ENCODE data around the gene ZNF345. TPM values are rescaled to one million over a fixed set of nuclear protein-coding genes. Genes with fewer than 3 reads are reported as not detected.

Gene ZNF345
- total and polyA plus RNA-seq, 2 of the 8 experiments (the other 6 are each of a cell fraction or from before 2014, with no cell fraction given), result 3.2 to 5.1 TPM

DNA sequence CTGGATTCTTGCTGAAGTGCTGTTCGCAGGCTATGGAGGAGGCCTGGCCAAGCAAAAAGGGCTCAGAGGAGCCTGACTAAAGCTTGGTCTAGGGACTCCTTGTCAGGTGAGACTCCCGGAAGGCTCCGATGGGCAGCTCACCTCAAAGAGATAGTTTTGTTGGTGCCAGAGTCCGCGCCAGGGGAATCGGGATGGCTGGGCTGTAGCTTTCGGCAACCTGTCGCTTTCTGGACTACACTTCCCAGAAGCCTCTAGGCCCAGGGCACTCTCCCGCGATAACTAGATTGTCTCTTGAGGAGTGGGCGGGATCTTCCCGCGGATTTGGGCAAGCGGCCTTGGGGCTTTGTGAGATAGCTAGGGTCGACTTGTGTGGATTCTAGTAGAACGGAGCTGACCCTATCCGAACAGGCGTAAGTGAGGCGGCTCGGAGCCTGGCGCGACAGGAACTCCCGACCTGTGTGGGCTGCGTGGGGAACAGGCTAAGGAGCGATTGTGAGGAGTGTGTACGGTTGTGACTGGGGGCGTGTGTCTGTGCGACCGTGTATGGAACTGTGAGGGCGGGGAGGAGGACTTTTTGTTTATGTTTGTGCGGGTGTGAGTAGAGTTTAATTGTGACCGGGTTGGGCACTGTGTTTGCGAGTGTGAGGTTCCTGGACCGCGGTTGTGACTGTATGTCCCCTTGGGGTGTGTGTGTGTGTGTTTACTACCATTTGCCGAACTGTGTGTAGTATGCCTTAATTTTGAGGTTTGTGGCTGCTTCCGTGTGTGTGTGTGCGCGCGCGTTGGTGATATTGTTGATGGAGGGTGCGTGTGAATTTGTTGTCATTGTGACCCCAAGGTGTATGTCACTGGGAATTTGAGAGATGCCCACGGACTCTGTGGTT, at the start of gene ZNF345 (continued):
- TF ChIP-seq ZNF274 (IDR thresholded peaks at IDR 0.05; ENCODE audit: borderline replicate concordance, extremely low read depth, low read length) (no peak), RFX5 (IDR thresholded peaks at IDR 0.05; ENCODE audit: borderline replicate concordance, low read depth, low read length) (no peak), JUND (IDR thresholded peaks at IDR 0.05; ENCODE audit: low read length) (no peak), TCF12 (IDR thresholded peaks at IDR 0.05; ENCODE audit: low read depth, low read length) (no peak), MAFK (IDR thresholded peaks at IDR 0.05; ENCODE audit: low read depth, low read length) (no peak), BCL11A (IDR thresholded peaks at IDR 0.05; ENCODE audit: low read depth in 2 of 2, low read length in 2 of 2) (no peak), SRF (IDR thresholded peaks at IDR 0.05; ENCODE audit: low read depth, low read length) (no peak), CEBPB (IDR thresholded peaks at IDR 0.05; ENCODE audit: low read depth, low read length) (no peak), TBP (IDR thresholded peaks at IDR 0.05; ENCODE audit: low read depth, low read length) (peak; percentile 70), BACH1 (IDR thresholded peaks at IDR 0.05; ENCODE audit: low read length) (0 out of 2 replicates have a peak, but pooled peaks have one; percentile 5), EZH2 (IDR thresholded peaks at IDR 0.05; ENCODE audit: low read depth, low read length, severe bottlenecking) (no peak), CBX8 (IDR thresholded peaks at IDR 0.05; ENCODE audit: borderline replicate concordance, low read depth, low read length) (no peak), CHD1 (IDR thresholded peaks at IDR 0.05; ENCODE audit: low read depth, low read length) (no peak), SIRT6 (IDR thresholded peaks at IDR 0.05; ENCODE audit: low read length) (no peak), TAF7 (optimal IDR thresholded peaks at IDR 0.05; ENCODE audit: borderline replicate concordance, low read depth, low read length) (no peak), TEAD4 (IDR thresholded peaks at IDR 0.05; ENCODE audit: low read depth, low read length) (no peak), ASH2L (IDR thresholded peaks at IDR 0.05; ENCODE audit: low read length) (peak; percentile 44), RAD21 (IDR thresholded peaks at IDR 0.05 in 1 of 2, conservative IDR thresholded peaks at IDR 0.05 in 1 of 2; ENCODE audit: low read depth in 2 of 2, low read length in 2 of 2) (no peak), GABPA (IDR thresholded peaks at IDR 0.05; ENCODE audit: borderline replicate concordance, insufficient read depth, low read length) (no peak)
- TF ChIP-seq, protein P1, sequence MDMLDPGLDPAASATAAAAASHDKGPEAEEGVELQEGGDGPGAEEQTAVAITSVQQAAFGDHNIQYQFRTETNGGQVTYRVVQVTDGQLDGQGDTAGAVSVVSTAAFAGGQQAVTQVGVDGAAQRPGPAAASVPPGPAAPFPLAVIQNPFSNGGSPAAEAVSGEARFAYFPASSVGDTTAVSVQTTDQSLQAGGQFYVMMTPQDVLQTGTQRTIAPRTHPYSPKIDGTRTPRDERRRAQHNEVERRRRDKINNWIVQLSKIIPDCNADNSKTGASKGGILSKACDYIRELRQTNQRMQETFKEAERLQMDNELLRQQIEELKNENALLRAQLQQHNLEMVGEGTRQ (IDR thresholded peaks at IDR 0.05; ENCODE audit: low read length), result no peak
- TF ChIP-seq, protein P2, sequence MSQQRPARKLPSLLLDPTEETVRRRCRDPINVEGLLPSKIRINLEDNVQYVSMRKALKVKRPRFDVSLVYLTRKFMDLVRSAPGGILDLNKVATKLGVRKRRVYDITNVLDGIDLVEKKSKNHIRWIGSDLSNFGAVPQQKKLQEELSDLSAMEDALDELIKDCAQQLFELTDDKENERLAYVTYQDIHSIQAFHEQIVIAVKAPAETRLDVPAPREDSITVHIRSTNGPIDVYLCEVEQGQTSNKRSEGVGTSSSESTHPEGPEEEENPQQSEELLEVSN (IDR thresholded peaks at IDR 0.05), result no peak
- TF ChIP-seq, protein P3, sequence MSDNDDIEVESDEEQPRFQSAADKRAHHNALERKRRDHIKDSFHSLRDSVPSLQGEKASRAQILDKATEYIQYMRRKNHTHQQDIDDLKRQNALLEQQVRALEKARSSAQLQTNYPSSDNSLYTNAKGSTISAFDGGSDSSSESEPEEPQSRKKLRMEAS (IDR thresholded peaks at IDR 0.05), result no peak

All from H1 (cell line).